Measurements from ENCODE around the gene NAV2. TPM values are rescaled to one million over a fixed set of nuclear protein-coding genes. Genes with fewer than 3 reads are reported as not detected.

NAV2 gene
- total RNA-seq, 1 experiment from 2014 or later: 2.1 TPM

DNA sequence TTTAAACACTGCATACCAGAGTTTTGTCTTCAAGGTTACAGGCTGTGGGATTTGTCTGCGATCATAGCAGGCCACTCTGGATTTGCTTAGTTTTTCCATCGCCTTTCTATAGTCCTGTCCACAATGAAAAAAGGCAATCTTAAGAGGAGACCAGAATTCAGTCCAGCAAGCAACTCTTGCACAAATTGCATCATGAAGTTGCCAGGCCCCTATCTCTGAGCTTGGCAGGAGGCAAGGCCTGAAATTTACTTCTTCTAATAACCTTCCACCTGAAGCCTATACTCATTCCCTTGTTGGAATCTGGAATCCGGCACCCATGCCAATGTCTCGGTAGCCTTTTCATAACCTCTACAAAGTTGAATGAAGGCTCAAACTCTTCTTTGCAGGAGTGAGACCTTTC is 100.1 kb downstream of the NAV2 start:
- RAD21 ChIA-PET (ENCODE audit: low non-redundant PET in 1 of 2, low total read pairs in 2 of 2, uncharacterized antibody in 2 of 2, unreplicated experiment in 2 of 2): no interaction called here
- CTCF ChIA-PET: no interaction called here
- BruUV-seq (replicated peaks): no TSS peak
- Histone ChIP-seq H3K9ac (ENCODE audit: low read length) (no peak overlapping the region), H3K27ac (ENCODE audit: low read depth, low read length) (no peak overlapping the region), H3K4me2 (ENCODE audit: low read length) (no peak overlapping the region), H3K9me2 (ENCODE audit: insufficient read depth) (no peaks in the 10 kb centered on the region), H2AFZ (ENCODE audit: low read depth, low read length, poor library complexity, severe bottlenecking) (no peak overlapping the region), H3K27me3 (ENCODE audit: insufficient read depth, low read length) (no peaks in the 10 kb centered on the region), H3K4me1 (ENCODE audit: control insufficient read depth in 1 of 2, insufficient read depth in 2 of 2, low read length in 2 of 2) (no peaks in the 10 kb centered on the region), H3K4me3 (replicated peaks in 1 of 2; ENCODE audit: low read depth in 1 of 2, low read length in 2 of 2) (no peak overlapping the region), H3K9me3 (ENCODE audit: control insufficient read depth in 1 of 2, insufficient read depth in 1 of 2, low read depth in 1 of 2, low read length in 2 of 2) (no peaks in the 10 kb centered on the region), H3K79me2 (ENCODE audit: insufficient read depth, low read length) (no peaks in the 10 kb centered on the region), H3K36me3 (ENCODE audit: control insufficient read depth in 1 of 2, insufficient read depth in 2 of 2, low read length in 2 of 2) (no peaks in the 10 kb centered on the region), H4K20me1 (ENCODE audit: insufficient read depth) (no peaks in the 10 kb centered on the region)
- POLR2A ChIA-PET: no interaction called here
- intact Hi-C loops (cut with micrococcal nuclease): no loop called here
- no peak for ATAC-seq
- DNase-seq (ENCODE audit: low read depth, low spot score): no peak
- TF ChIP-seq POLR2A (IDR thresholded peaks at IDR 0.05; ENCODE audit: borderline replicate concordance, extremely low read depth, insufficient read depth, insufficient read length): no peak
- TF ChIP-seq RAD21 (IDR thresholded peaks at IDR 0.05; ENCODE audit: low read depth): no peak
- no peak for TF ChIP-seq POLR2AphosphoS5 (IDR thresholded peaks at IDR 0.05; ENCODE audit: low read depth, low read length)

GRCh38 chr11:19813158-19813879 is 100.7 kb downstream of the NAV2 start:
- DNase-seq (ENCODE audit: low read depth, low spot score) (no peak), ATAC-seq (no peak)
- no peaks in the 10 kb centered on the region for H3K79me2 ChIP-seq (ENCODE audit: insufficient read depth, low read length)
- ChIA-PET POLR2A (no interaction called here), CTCF (interaction anchor here (0.7 kb wide), 1 partner anchor 90 kb away, joined by 3 read pairs; no protein-coding TSS in a partner anchor), RAD21 (ENCODE audit: low non-redundant PET in 1 of 2, low total read pairs in 2 of 2, uncharacterized antibody in 2 of 2, unreplicated experiment in 2 of 2) (interaction anchor here in 1 of 2 experiments (1.5 kb wide), 1 partner anchor 90 kb away, joined by 4 read pairs; no protein-coding TSS in a partner anchor)
- H3K36me3 ChIP-seq (ENCODE audit: control insufficient read depth in 1 of 2, insufficient read depth in 2 of 2, low read length in 2 of 2): no peaks in the 10 kb centered on the region
- intact Hi-C loops (cut with micrococcal nuclease): no loop called here
- no peaks in the 10 kb centered on the region for H3K4me1 ChIP-seq (ENCODE audit: control insufficient read depth in 1 of 2, insufficient read depth in 2 of 2, low read length in 2 of 2)
- no peak overlapping the region for H3K4me2 ChIP-seq (ENCODE audit: low read length)
- no peaks in the 10 kb centered on the region for H4K20me1 ChIP-seq (ENCODE audit: insufficient read depth)
- H3K27ac ChIP-seq (ENCODE audit: low read depth, low read length): no peak overlapping the region
- H3K4me3 ChIP-seq (replicated peaks in 1 of 2; ENCODE audit: low read depth in 1 of 2, low read length in 2 of 2): no peak overlapping the region
- no peaks in the 10 kb centered on the region for H3K9me3 ChIP-seq (ENCODE audit: control insufficient read depth in 1 of 2, insufficient read depth in 1 of 2, low read depth in 1 of 2, low read length in 2 of 2)
- no peak overlapping the region for H2AFZ ChIP-seq (ENCODE audit: low read depth, low read length, poor library complexity, severe bottlenecking)
- no TSS peak for BruUV-seq (replicated peaks)
- no peaks in the 10 kb centered on the region for H3K9me2 ChIP-seq (ENCODE audit: insufficient read depth)
- no peaks in the 10 kb centered on the region for H3K27me3 ChIP-seq (ENCODE audit: insufficient read depth, low read length)
- no peak overlapping the region for H3K9ac ChIP-seq (ENCODE audit: low read length)
- no peak for TF ChIP-seq RAD21 (IDR thresholded peaks at IDR 0.05; ENCODE audit: low read depth)
- no peak for TF ChIP-seq EZH2phosphoT487 (IDR thresholded peaks at IDR 0.05; ENCODE audit: borderline replicate concordance)
- no peak for TF ChIP-seq CTCF (IDR thresholded peaks at IDR 0.05 in 2 of 3, conservative IDR thresholded peaks at IDR 0.05 in 1 of 3; ENCODE audit: borderline replicate concordance in 1 of 3, insufficient read depth in 1 of 3, low read depth in 2 of 3, low read length in 2 of 3)
- no peak for TF ChIP-seq YY1 (IDR thresholded peaks at IDR 0.05; ENCODE audit: extremely low read depth, insufficient replicate concordance, low read depth, low read length)
- TF ChIP-seq SIN3A (IDR thresholded peaks at IDR 0.05; ENCODE audit: low read depth): no peak
- TF ChIP-seq, protein P1, sequence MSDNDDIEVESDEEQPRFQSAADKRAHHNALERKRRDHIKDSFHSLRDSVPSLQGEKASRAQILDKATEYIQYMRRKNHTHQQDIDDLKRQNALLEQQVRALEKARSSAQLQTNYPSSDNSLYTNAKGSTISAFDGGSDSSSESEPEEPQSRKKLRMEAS (IDR thresholded peaks at IDR 0.05): no peak
- no peak for TF ChIP-seq CBX3 (IDR thresholded peaks at IDR 0.05; ENCODE audit: low read depth)
- no peak for TF ChIP-seq JUND (IDR thresholded peaks at IDR 0.05)
- TF ChIP-seq, protein P2, sequence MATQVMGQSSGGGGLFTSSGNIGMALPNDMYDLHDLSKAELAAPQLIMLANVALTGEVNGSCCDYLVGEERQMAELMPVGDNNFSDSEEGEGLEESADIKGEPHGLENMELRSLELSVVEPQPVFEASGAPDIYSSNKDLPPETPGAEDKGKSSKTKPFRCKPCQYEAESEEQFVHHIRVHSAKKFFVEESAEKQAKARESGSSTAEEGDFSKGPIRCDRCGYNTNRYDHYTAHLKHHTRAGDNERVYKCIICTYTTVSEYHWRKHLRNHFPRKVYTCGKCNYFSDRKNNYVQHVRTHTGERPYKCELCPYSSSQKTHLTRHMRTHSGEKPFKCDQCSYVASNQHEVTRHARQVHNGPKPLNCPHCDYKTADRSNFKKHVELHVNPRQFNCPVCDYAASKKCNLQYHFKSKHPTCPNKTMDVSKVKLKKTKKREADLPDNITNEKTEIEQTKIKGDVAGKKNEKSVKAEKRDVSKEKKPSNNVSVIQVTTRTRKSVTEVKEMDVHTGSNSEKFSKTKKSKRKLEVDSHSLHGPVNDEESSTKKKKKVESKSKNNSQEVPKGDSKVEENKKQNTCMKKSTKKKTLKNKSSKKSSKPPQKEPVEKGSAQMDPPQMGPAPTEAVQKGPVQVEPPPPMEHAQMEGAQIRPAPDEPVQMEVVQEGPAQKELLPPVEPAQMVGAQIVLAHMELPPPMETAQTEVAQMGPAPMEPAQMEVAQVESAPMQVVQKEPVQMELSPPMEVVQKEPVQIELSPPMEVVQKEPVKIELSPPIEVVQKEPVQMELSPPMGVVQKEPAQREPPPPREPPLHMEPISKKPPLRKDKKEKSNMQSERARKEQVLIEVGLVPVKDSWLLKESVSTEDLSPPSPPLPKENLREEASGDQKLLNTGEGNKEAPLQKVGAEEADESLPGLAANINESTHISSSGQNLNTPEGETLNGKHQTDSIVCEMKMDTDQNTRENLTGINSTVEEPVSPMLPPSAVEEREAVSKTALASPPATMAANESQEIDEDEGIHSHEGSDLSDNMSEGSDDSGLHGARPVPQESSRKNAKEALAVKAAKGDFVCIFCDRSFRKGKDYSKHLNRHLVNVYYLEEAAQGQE (IDR thresholded peaks at IDR 0.05; ENCODE audit: low read depth): no peak
- no peak for TF ChIP-seq FOSL1 (IDR thresholded peaks at IDR 0.05; ENCODE audit: low read depth)
- TF ChIP-seq POLR2A (IDR thresholded peaks at IDR 0.05; ENCODE audit: borderline replicate concordance, extremely low read depth, insufficient read depth, insufficient read length): no peak

Measured in HCT116 (cell line).